GM12892 (cell line): ENCODE measurements around the gene RAB6A.
"Not testable (repeated sequence)": the region's sequence is repeated elsewhere in the genome, so short reads cannot be mapped to it uniquely, and the experiment has no call there.

Experiments used
- DNase-seq: peaks from one replicate; pipeline ENCODE4 v3.0.0; 2011; ENCODE audit not compliant: insufficient read length
- FAIRE-seq: peaks from 2 replicates; lab custom pipeline; 2011; peaks lifted over from hg19 to GRCh38; lab: Jason Lieb, UNC
- POLR2A ChIP-seq: IDR thresholded peaks from 2 replicates; pipeline ENCODE4 v1.6.1; 2011; ENCODE audit warnings: low read depth, low read length, control low read depth
- POLR2AphosphoS5 ChIP-seq: IDR thresholded peaks from 2 replicates; pipeline ENCODE4 v1.6.1; 2011; ENCODE audit warnings: low read depth, low read length, control low read depth
- TAF1 ChIP-seq: IDR thresholded peaks from 2 replicates; pipeline ENCODE4 v1.6.1; 2011; ENCODE audit warnings: low read depth, mild to moderate bottlenecking, control low read depth, low read length, borderline replicate concordance

Gene RAB6A

GRCh38 chr11:73715541-73715940 lies 45.3 kb downstream of the RAB6A start:
- no peak for FAIRE-seq
- TF ChIP-seq TAF1 (no peak), POLR2A (no peak), POLR2AphosphoS5 (no peak)
- no peak for DNase-seq

- TF ChIP-seq POLR2AphosphoS5 (no peak), POLR2A (no peak), TAF1 (no peak)
- FAIRE-seq: no peak
Observed at GRCh38 chr11:73710964-73711363, 49.9 kb downstream of the RAB6A start.

GRCh38 chr11:73705053-73705452 lies 55.8 kb downstream of the RAB6A start:
- no peak for DNase-seq
- FAIRE-seq: no peak
- TF ChIP-seq POLR2AphosphoS5 (no peak), POLR2A (no peak), TAF1 (no peak)

More at GRCh38 chr11:73710964-73711363, 49.9 kb downstream of the RAB6A start:
- DNase-seq: no peak

DNA sequence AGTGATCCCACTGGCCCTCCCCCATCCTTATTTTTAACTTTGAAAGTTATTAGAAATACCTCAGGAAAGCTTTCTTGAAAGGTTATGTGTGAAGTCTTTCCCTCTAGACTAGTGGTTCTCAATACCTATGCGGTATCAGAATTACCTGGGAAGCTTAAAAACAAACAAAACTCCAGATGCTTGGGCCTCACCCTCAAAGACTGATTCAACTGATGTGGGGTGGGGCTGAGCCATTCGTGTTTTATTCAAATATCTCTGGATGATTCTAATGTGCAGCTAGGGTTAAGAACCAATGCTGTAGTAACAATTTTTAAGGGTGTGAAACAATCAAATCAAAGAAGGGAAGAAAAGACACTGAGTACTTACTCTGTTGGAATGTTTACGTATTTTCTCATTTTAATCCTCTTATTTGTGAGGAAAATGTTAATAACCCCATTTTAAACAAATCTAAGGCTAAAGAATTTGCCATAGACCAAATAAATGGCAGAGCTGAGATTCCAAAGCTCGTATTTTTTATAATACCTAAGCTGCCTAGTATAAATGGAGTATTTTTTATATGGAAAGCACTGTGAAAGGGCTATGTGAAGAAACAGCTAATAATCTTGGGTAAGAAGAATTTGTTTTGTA lies 66.9 kb downstream of the RAB6A start:
- FAIRE-seq (no peak), DNase-seq (no peak)
- TF ChIP-seq POLR2AphosphoS5 (no peak), POLR2A (no peak)

DNA sequence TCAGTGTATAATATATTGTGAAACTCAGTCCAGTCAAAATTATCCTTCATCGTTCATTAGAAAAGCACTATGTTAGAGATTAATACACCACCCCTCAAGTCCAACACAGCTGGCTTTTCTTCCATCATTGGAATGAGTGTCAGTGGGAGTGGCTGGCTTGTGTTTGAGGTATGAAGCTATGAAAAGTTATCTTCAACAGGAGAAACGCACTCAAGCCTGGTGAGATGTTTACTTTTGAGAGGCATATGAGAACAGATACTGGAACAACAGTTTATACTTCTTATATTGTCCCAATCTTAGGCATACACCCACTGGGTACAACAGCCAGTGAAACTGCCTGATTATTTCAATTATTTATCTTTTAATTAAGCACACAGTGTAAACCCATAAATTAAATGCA lies 80.2 kb downstream of the RAB6A start:
- DNase-seq (no peak), FAIRE-seq (no peak)

GRCh38 chr11:73676552-73676951 lies 84.3 kb downstream of the RAB6A start:
- not testable (repeated sequence) for DNase-seq

More for the DNA sequence above, 80.2 kb downstream of the RAB6A start:
- no peak for TF ChIP-seq TAF1
- no peak for TF ChIP-seq POLR2A
- TF ChIP-seq POLR2AphosphoS5: no peak

GRCh38 chr11:73671701-73672100 lies 89.2 kb downstream of the RAB6A start:
- FAIRE-seq (no peak), DNase-seq (no peak)
- TF ChIP-seq TAF1 (no peak), POLR2AphosphoS5 (no peak), POLR2A (no peak)

More at GRCh38 chr11:73676552-73676951, 84.3 kb downstream of the RAB6A start:
- FAIRE-seq: not testable (repeated sequence)

DNA sequence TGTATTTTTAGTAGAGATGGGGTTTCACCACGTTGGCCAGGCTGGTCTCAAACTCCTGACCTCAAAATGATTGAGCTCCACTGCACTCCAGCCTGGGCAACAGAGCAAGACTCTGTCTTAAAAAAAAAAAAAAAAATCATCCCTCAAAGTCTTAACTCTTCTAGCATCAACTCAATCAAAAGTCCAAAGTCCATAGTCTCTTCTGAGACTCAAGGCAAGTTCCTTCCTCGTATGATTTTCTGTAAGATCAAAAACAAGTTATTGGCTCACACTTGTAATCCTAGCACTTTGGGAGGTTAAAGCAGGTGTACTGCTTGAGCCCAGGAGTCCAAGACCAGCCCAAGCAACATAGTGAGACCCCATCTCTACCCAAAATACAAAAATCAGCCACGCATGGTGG lies 90.1 kb downstream of the RAB6A start:
- FAIRE-seq (no peak), DNase-seq (no peak)
- TF ChIP-seq TAF1 (no peak), POLR2A (no peak), POLR2AphosphoS5 (no peak)

GRCh38 chr11:73667891-73668290 lies 93.0 kb downstream of the RAB6A start:
- TF ChIP-seq POLR2AphosphoS5 (no peak), POLR2A (no peak), TAF1 (no peak)
- no peak for FAIRE-seq
- no peak for DNase-seq

DNA sequence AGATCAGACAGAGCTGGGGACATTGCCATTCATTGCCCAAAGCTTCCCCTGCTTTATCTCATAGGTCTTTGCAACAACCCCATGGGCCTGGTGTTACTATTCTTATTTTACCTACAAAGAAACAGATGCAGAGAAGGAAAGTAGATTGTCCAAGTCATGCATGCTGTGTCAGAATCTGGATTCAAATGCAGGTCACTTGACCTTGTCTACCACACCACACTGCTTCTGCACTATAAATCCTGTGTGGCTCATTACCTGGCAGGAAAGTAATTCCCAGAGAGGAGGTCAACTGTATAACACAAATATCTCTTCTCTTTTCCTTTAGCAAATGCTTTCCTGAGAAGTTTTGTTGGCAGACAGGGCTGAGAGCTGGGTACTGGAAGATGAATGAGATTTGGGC lies 96.0 kb downstream of the RAB6A start:
- no peak for TF ChIP-seq POLR2AphosphoS5
- no peak for TF ChIP-seq POLR2A
- TF ChIP-seq TAF1: no peak

GRCh38 chr11:73663604-73664495 lies 97.0 kb downstream of the RAB6A start:
- FAIRE-seq: no peak
- no peak for DNase-seq
- no peak for TF ChIP-seq POLR2AphosphoS5
- TF ChIP-seq TAF1: no peak
- TF ChIP-seq POLR2A: no peak

More for the DNA sequence above, 96.0 kb downstream of the RAB6A start:
- FAIRE-seq (no peak), DNase-seq (no peak)

GRCh38 chr11:73662445-73663157 lies 98.3 kb downstream of the RAB6A start:
- TF ChIP-seq TAF1 (no peak), POLR2AphosphoS5 (no peak), POLR2A (no peak)
- no peak for DNase-seq

More at GRCh38 chr11:73662445-73663157, 98.3 kb downstream of the RAB6A start:
- FAIRE-seq: no peak
